ENCODE data around the gene TMEM53.

TMEM53 gene

GRCh38 chr1:44647896-44648295 lies 26.4 kb downstream of the TMEM53 start:
- DNase-seq (ENCODE audit: low spot score) = no peak

- no peak for DNase-seq (ENCODE audit: low spot score)
These were observed 27.8 kb downstream of the TMEM53 start for GRCh38 chr1:44646261-44647110.

GRCh38 chr1:44645476-44646244 lies 28.6 kb downstream of the TMEM53 start:
- no peak for DNase-seq (ENCODE audit: low spot score)

GRCh38 chr1:44644806-44645205 lies 29.5 kb downstream of the TMEM53 start:
- DNase-seq (ENCODE audit: low spot score) = no peak

- DNase-seq (ENCODE audit: low spot score) = no peak
These were observed 30.5 kb downstream of the TMEM53 start for GRCh38 chr1:44643721-44644334.

GRCh38 chr1:44642925-44643324 lies 31.4 kb downstream of the TMEM53 start:
- DNase-seq (ENCODE audit: low spot score) = no peak

- no peak for DNase-seq (ENCODE audit: low spot score)
These were observed 32.0 kb downstream of the TMEM53 start for GRCh38 chr1:44642255-44642654.

- DNase-seq (ENCODE audit: low spot score) = no peak
These were observed 32.9 kb downstream of the TMEM53 start for GRCh38 chr1:44641126-44642102.

GRCh38 chr1:44640200-44640853 lies 34.0 kb downstream of the TMEM53 start:
- no peak for DNase-seq (ENCODE audit: low spot score)

GRCh38 chr1:44637702-44638411 lies 36.4 kb downstream of the TMEM53 start:
- DNase-seq (ENCODE audit: low spot score) = no peak

- no peak for DNase-seq (ENCODE audit: low spot score)
These were observed 37.3 kb downstream of the TMEM53 start for GRCh38 chr1:44636688-44637598.

GRCh38 chr1:44636083-44636687 lies 38.1 kb downstream of the TMEM53 start:
- no peak for DNase-seq (ENCODE audit: low spot score)

- no peak for DNase-seq (ENCODE audit: low spot score)
These were observed 38.8 kb downstream of the TMEM53 start for GRCh38 chr1:44635439-44635838.

GRCh38 chr1:44634606-44635189 lies 39.6 kb downstream of the TMEM53 start:
- DNase-seq (ENCODE audit: low spot score) = no peak

GRCh38 chr1:44632598-44632997 lies 41.7 kb downstream of the TMEM53 start:
- peak; percentile 20 for DNase-seq (ENCODE audit: low spot score)

- DNase-seq (ENCODE audit: low spot score) = peak; percentile 89
These were observed 42.4 kb downstream of the TMEM53 start for GRCh38 chr1:44631647-44632539.

- DNase-seq (ENCODE audit: low spot score) = no peak
These were observed 43.0 kb downstream of the TMEM53 start for GRCh38 chr1:44631333-44631646.

- no peak for DNase-seq (ENCODE audit: low spot score)
These were observed 44.2 kb downstream of the TMEM53 start for GRCh38 chr1:44630116-44630515.

Data from activated CD4-positive, alpha-beta T cell treated with anti-CD3 and anti-CD28 coated beads, Interleukin-2, Interleukin-4, amounts not matched to agents 100 ng/mL and 50 ng/mL, durations not matched to agents 16 hours and 8 hours (primary cell).